Transverse colon (tissue), 4 donors: ENCODE measurements around the gene IFNG.

Source experiments
- CTCF ChIP-seq, 5 experiments: fragments of 200-600 bp in 3 of 5; fragments of 450-650 bp in 2 of 5; sonication (generic) in 3 of 5; IDR thresholded peaks; 1 replicate in 2 of 5; 2 replicates in 3 of 5; pipeline ENCODE4 v1.5.1; 2016 to 2017; ENCODE audit warnings: antibody characterized with exemption in 5 of 5, inconsistent platforms in 3 of 5, mild to moderate bottlenecking in 2 of 5, moderate library complexity in 1 of 5
- EP300 ChIP-seq: sonication (generic); formaldehyde crosslinking; IDR thresholded peaks from one replicate; pipeline ENCODE4 v1.6.1; 2017; ENCODE audit warnings: antibody characterized with exemption, low read depth
- POLR2A ChIP-seq: fragments of 450-650 bp; IDR thresholded peaks from one replicate; pipeline ENCODE4 v1.6.1; 2016; ENCODE audit warnings: antibody characterized with exemption, mild to moderate bottlenecking, moderate library complexity
- POLR2AphosphoS5 ChIP-seq, 3 donors: sonication (generic); formaldehyde crosslinking; IDR thresholded peaks; one replicate each; pipeline ENCODE4 v1.6.1; 2016; ENCODE audit warnings: antibody characterized with exemption in 3 of 3

- TF ChIP-seq CTCF (IDR thresholded peaks at IDR 0.05) (no peak), POLR2A (no peak), POLR2AphosphoS5 (IDR thresholded peaks at IDR 0.05) (no peak), EP300 (no peak)
Measured at GRCh38 chr12:68135520-68135919, 24.0 kb downstream of the IFNG start.
